Gastrocnemius medialis (tissue), 4 donors: Measurements from ENCODE around the gene FBXO5. TPM values are rescaled to one million over a fixed set of nuclear protein-coding genes. Genes with fewer than 3 reads are reported as not detected.

Experiments used
- ATAC-seq, 2 donors: fragments of 150-250 bp; one replicate each; pipeline ENCODE4 v1.9.1; 2016
- DNase-seq, 2 donors: peaks; one replicate each; pipeline ENCODE4 v3.0.0-alpha.2; 2019
- H3K27ac ChIP-seq, 4 donors: fragments of 200-600 bp; sonication (generic); 1 replicate in 1 of 4; 2 replicates in 3 of 4; pipeline ENCODE4 v1.5.1; 2016 to 2018; ENCODE audit warnings: mild to moderate bottlenecking in 2 of 4, moderate library complexity in 1 of 4
- H3K27me3 ChIP-seq, 3 donors: fragments of 200-600 bp; sonication (generic) in 2 of 3; 1 replicate in 1 of 3; 2 replicates in 2 of 3; pipeline versions ENCODE4 v1.5.1 to v1.6.0; 2016 to 2019; ENCODE audit warnings: mild to moderate bottlenecking in 1 of 3, moderate library complexity in 1 of 3
- H3K36me3 ChIP-seq, 2 donors: fragments of 200-600 bp; sonication (generic) in 1 of 2; one replicate each; pipeline ENCODE4 v1.5.1; 2017 to 2018
- H3K4me1 ChIP-seq, 2 donors: fragments of 200-600 bp; sonication (generic) in 1 of 2; one replicate each; pipeline ENCODE4 v1.5.1; 2016 to 2017; ENCODE audit warnings: mild to moderate bottlenecking in 2 of 2
- H3K4me3 ChIP-seq, 4 donors: fragments of 200-600 bp; sonication (generic) in 3 of 4; 1 replicate in 1 of 4; 2 replicates in 3 of 4; pipeline ENCODE4 v1.5.1; 2016 to 2019; ENCODE audit warnings: mild to moderate bottlenecking in 2 of 4
- H3K9me3 ChIP-seq, 3 donors: fragments of 200-600 bp; sonication (generic) in 2 of 3; 1 replicate in 1 of 3; 2 replicates in 2 of 3; pipeline ENCODE4 v1.5.1; 2016 to 2019
- CTCF ChIP-seq, 5 experiments: fragments of 450-650 bp in 3 of 5; fragments of 200-600 bp in 2 of 5; sonication (generic) in 2 of 5; IDR thresholded peaks in 4 of 5; conservative IDR thresholded peaks in 1 of 5; 1 replicate in 4 of 5; 2 replicates in 1 of 5; pipeline ENCODE4 v1.5.1; 2016 to 2019; ENCODE audit warnings: antibody characterized with exemption in 5 of 5, mild to moderate bottlenecking in 3 of 5, moderate library complexity in 3 of 5
- POLR2A ChIP-seq, 2 donors: fragments of 450-650 bp; IDR thresholded peaks; one replicate each; pipeline ENCODE4 v1.6.1; 2017; ENCODE audit warnings: antibody characterized with exemption in 2 of 2, mild to moderate bottlenecking in 2 of 2, moderate library complexity in 2 of 2
- in situ Hi-C, 4 donors: fragments of 200-750 bp; cut with MboI; loops; one replicate each; pipeline versions ENCODE4 v1.15.0 to v1.8.0; 2017; ENCODE audit warnings: low sequenced_read_pairs in 4 of 4
- intact Hi-C: fragments of 100-400 bp; cut with DNase I; formaldehyde crosslinking; loops from one replicate; pipeline ENCODE4 v1.15.1; 2023; ENCODE audit warnings: low total_unique reads
- total RNA-seq, 4 donors: library from RNA; depleted of rRNA; stranded (reverse); fragments of >200 nt; gene quantifications; one replicate each; pipeline versions ENCODE4 v1.1.0 to v1.2.3, GENCODE V29; 2016

The FBXO5 gene
- total RNA-seq, 4 donors from 2014 or later = 0.78 to 1.9 (median 1.0) TPM

GRCh38 chr6:152946484-152946883, 36.4 kb downstream of the FBXO5 start:
- intact Hi-C loops = no loop called here
- Histone ChIP-seq H3K4me1 (peaks cover 8 to 14% of the 10 kb centered on the region in 2 donors), H3K27ac (no peak overlapping the region), H3K4me3 (no peak overlapping the region), H3K27me3 (no peaks in the 10 kb centered on the region), H3K36me3 (no peaks in the 10 kb centered on the region), H3K9me3 (no peaks in the 10 kb centered on the region)
- no peak for ATAC-seq
- DNase-seq = no peak
- in situ Hi-C loops = no loop called here
- no peak for TF ChIP-seq CTCF (IDR thresholded peaks at IDR 0.05 in 4 of 5, conservative IDR thresholded peaks at IDR 0.05 in 1 of 5)
- no peak for TF ChIP-seq POLR2A (IDR thresholded peaks at IDR 0.05)

GRCh38 chr6:152943260-152943897, 39.5 kb downstream of the FBXO5 start:
- Histone ChIP-seq H3K27me3 (no peaks in the 10 kb centered on the region), H3K9me3 (no peaks in the 10 kb centered on the region), H3K36me3 (no peaks in the 10 kb centered on the region), H3K27ac (no peak overlapping the region), H3K4me3 (no peak overlapping the region), H3K4me1 (peaks cover 8 to 14% of the 10 kb centered on the region in 2 donors)
- DNase-seq (no peak), ATAC-seq (no peak)
- in situ Hi-C loops = no loop called here
- TF ChIP-seq CTCF (IDR thresholded peaks at IDR 0.05 in 4 of 5, conservative IDR thresholded peaks at IDR 0.05 in 1 of 5) (no peak), POLR2A (IDR thresholded peaks at IDR 0.05) (no peak)
- intact Hi-C loops = no loop called here

GRCh38 chr6:152942319-152942869, 40.4 kb downstream of the FBXO5 start:
- Histone ChIP-seq H3K4me1 (peaks cover 4 to 14% of the 10 kb centered on the region in 2 donors), H3K36me3 (no peaks in the 10 kb centered on the region), H3K9me3 (no peaks in the 10 kb centered on the region), H3K27me3 (no peaks in the 10 kb centered on the region), H3K27ac (no peak overlapping the region), H3K4me3 (no peak overlapping the region)
- DNase-seq (no peak), ATAC-seq (no peak)
- TF ChIP-seq POLR2A (IDR thresholded peaks at IDR 0.05) = no peak
- TF ChIP-seq CTCF (IDR thresholded peaks at IDR 0.05 in 4 of 5, conservative IDR thresholded peaks at IDR 0.05 in 1 of 5) = no peak
- in situ Hi-C loops (no loop called here), intact Hi-C loops (no loop called here)

GRCh38 chr6:152941746-152942145, 41.1 kb downstream of the FBXO5 start:
- ATAC-seq (no peak), DNase-seq (no peak)
- TF ChIP-seq POLR2A (IDR thresholded peaks at IDR 0.05) = no peak
- no peak for TF ChIP-seq CTCF (IDR thresholded peaks at IDR 0.05 in 4 of 5, conservative IDR thresholded peaks at IDR 0.05 in 1 of 5)
- Histone ChIP-seq H3K4me1 (peaks cover 4 to 9% of the 10 kb centered on the region in 2 donors), H3K36me3 (no peaks in the 10 kb centered on the region), H3K4me3 (no peak overlapping the region), H3K27ac (no peak overlapping the region), H3K27me3 (no peaks in the 10 kb centered on the region), H3K9me3 (no peaks in the 10 kb centered on the region)
- intact Hi-C loops = no loop called here
- in situ Hi-C loops = no loop called here
